Endothelial cell of umbilical vein (primary cell): Measurements from ENCODE around the gene PPP2R5D. TPM values are rescaled to one million over a fixed set of nuclear protein-coding genes. Genes with fewer than 3 reads are reported as not detected.

Source experiments
- BruUV-seq: library from RNA; stranded (reverse); fragments of 400-500 nt; replicated peaks from 2 replicates; lab custom pipeline; 2021; lab: Mats Ljungman, UMichigan
- CTCF ChIA-PET: fragments of 300-600, 350-600 bp; sonication (Branson Sonifier 250); formaldehyde crosslinking; loops from one replicate; lab custom pipeline; 2021; ENCODE audit warnings: antibody characterized with exemption, inconsistent platforms; lab: Charles Lee
- POLR2A ChIA-PET: fragments of 300-600, 350-600 bp; sonication (Branson Sonifier 250); formaldehyde crosslinking; loops from one replicate; lab custom pipeline; 2021; ENCODE audit warnings: antibody characterized with exemption, inconsistent platforms; lab: Charles Lee
- DNase-seq: peaks from one replicate; pipeline ENCODE4 v3.0.0-alpha.2; 2011; ENCODE audit warnings: low read depth, low spot score
- FAIRE-seq: peaks from 2 replicates; lab custom pipeline; 2011; peaks lifted over from hg19 to GRCh38; lab: Jason Lieb, UNC
- H2AFZ ChIP-seq: 2 replicates; pipeline ENCODE4 v1.6.0; 2012; ENCODE audit warnings: low read depth, low read length, control low read depth, inconsistent platforms
- H3K27ac ChIP-seq: 2 replicates; pipeline ENCODE4 v1.5.1; 2011; ENCODE audit warnings: low read depth, mild to moderate bottlenecking, control low read depth, low read length, moderate library complexity; ENCODE audit not compliant: insufficient read depth
- H3K27me3 ChIP-seq, 2 experiments: 2 replicates each; pipeline versions ENCODE4 v1.6.0 to v1.6.1; 2011; ENCODE audit warnings: low read length in 2 of 2, mixed read lengths in 1 of 2; ENCODE audit not compliant: control insufficient read depth in 2 of 2, insufficient read depth in 2 of 2
- H3K36me3 ChIP-seq, 2 experiments: 2 replicates in 1 of 2; 3 replicates in 1 of 2; pipeline ENCODE4 v1.5.1; 2011; ENCODE audit warnings: low read length in 2 of 2, mild to moderate bottlenecking in 1 of 2, moderate library complexity in 1 of 2; ENCODE audit not compliant: control insufficient read depth in 2 of 2, insufficient read depth in 2 of 2; ENCODE audit errors: extremely low read depth in 1 of 2
- H3K4me1 ChIP-seq: 3 replicates; pipeline ENCODE4 v1.5.1; 2011; ENCODE audit warnings: mild to moderate bottlenecking, low read length; ENCODE audit not compliant: control insufficient read depth, insufficient read depth; ENCODE audit errors: extremely low read depth
- H3K4me2 ChIP-seq: 2 replicates; pipeline ENCODE4 v1.6.1; 2011; ENCODE audit warnings: low read length, control low read depth, mixed read lengths; ENCODE audit not compliant: insufficient read depth
- H3K4me3 ChIP-seq, 3 experiments: fragments of 200-600 bp in 1 of 3; sonication (generic), shearing (Covaris generic) in 1 of 3; replicated peaks in 1 of 3; 2 replicates each; pipeline ENCODE4 v1.5.1; 2011 to 2016; ENCODE audit warnings: control low read depth in 3 of 3, low read length in 3 of 3, mild to moderate bottlenecking in 2 of 3, inconsistent platforms in 1 of 3, low read depth in 1 of 3, moderate library complexity in 1 of 3; ENCODE audit not compliant: insufficient read depth in 1 of 3
- H3K79me2 ChIP-seq: 2 replicates; pipeline ENCODE4 v1.6.0; 2012; ENCODE audit warnings: low read length, inconsistent platforms; ENCODE audit not compliant: control insufficient read depth, insufficient read depth
- H3K9ac ChIP-seq: replicated peaks from 2 replicates; pipeline ENCODE3; 2011; ENCODE audit warnings: low read length, control low read depth; ENCODE audit not compliant: insufficient read depth; ENCODE audit errors: extremely low read depth
- H3K9me1 ChIP-seq: replicated peaks from 3 replicates; pipeline ENCODE4 v1.6.0; 2011; ENCODE audit warnings: mild to moderate bottlenecking, low read length; ENCODE audit not compliant: control insufficient read depth, insufficient read depth; ENCODE audit errors: extremely low read depth
- H3K9me3 ChIP-seq: replicated peaks from 2 replicates; pipeline ENCODE4 v1.5.1; 2012; ENCODE audit warnings: low read length, inconsistent platforms; ENCODE audit not compliant: control insufficient read depth, insufficient read depth
- H4K20me1 ChIP-seq: replicated peaks from 2 replicates; pipeline ENCODE3; 2011; ENCODE audit warnings: mild to moderate bottlenecking, low read length; ENCODE audit not compliant: control insufficient read depth, insufficient read depth; ENCODE audit errors: extremely low read depth
- EZH2 ChIP-seq: IDR thresholded peaks from 2 replicates; pipeline ENCODE4 v1.6.1; 2012; ENCODE audit warnings: borderline replicate concordance, low read depth, mild to moderate bottlenecking, moderate library complexity, low read length, inconsistent platforms; ENCODE audit not compliant: severe bottlenecking
- FOS ChIP-seq: IDR thresholded peaks from 2 replicates; pipeline ENCODE4 v1.6.1; 2011; ENCODE audit warnings: mild to moderate bottlenecking, low read length, moderate library complexity, borderline replicate concordance; ENCODE audit not compliant: insufficient read depth
- GATA2 ChIP-seq: IDR thresholded peaks from 2 replicates; pipeline ENCODE4 v1.7.0; 2011; ENCODE audit warnings: low read depth, mild to moderate bottlenecking, moderate library complexity, mixed read lengths, low read length; ENCODE audit not compliant: insufficient read length, insufficient read depth
- JUN ChIP-seq: IDR thresholded peaks from 2 replicates; pipeline ENCODE4 v1.6.1; 2011; ENCODE audit warnings: borderline replicate concordance, low read depth; ENCODE audit not compliant: insufficient read length, insufficient read depth
- MYC ChIP-seq: IDR thresholded peaks from one replicate; pipeline ENCODE4 v1.6.1; 2011; ENCODE audit warnings: mild to moderate bottlenecking, low read depth, low read length
- POLR2A ChIP-seq: IDR thresholded peaks from 2 replicates; pipeline ENCODE4 v1.6.1; 2012; ENCODE audit warnings: low read depth, mild to moderate bottlenecking, control low read depth, low read length
- POLR2AphosphoS5 ChIP-seq: IDR thresholded peaks from 2 replicates; pipeline ENCODE4 v1.6.1; 2012; ENCODE audit warnings: low read depth, mild to moderate bottlenecking, control low read depth, low read length, moderate library complexity; ENCODE audit not compliant: insufficient read depth
- dilution Hi-C: fragments of 300-500 bp; cut with MboI; formaldehyde crosslinking; loops from one replicate; pipeline ENCODE4 v1.15.0; 2019; ENCODE audit warnings: low sequenced_read_pairs; ENCODE audit not compliant: extremely low pct_ligation_motif_present
- intact Hi-C: fragments of 100-400 bp; cut with micrococcal nuclease; formaldehyde crosslinking; loops from one replicate; pipeline ENCODE4 v1.10.0; 2022
- polyA plus RNA-seq, 4 experiments: library from polyadenylated mRNA; depleted of rRNA in 3 of 4; stranded (reverse) in 3 of 4; unstranded in 1 of 4; fragments of >200 nt; gene quantifications; 2 replicates each; pipeline versions ENCODE4 v1.2.1 to v1.2.3, GENCODE V29; 2011 to 2012; ENCODE audit warnings: missing spikeins in 1 of 4
- total RNA-seq: library from RNA; stranded (reverse); gene quantifications from 2 replicates; pipeline ENCODE4 v1.2.3, GENCODE V29; 2021
- TF ChIP-seq, protein P1 (sequence below): IDR thresholded peaks from 2 replicates; pipeline ENCODE4 v1.6.1; 2011; ENCODE audit not compliant: insufficient read depth, insufficient read length
- TF ChIP-seq, protein P2 (sequence below), 2 donors: IDR thresholded peaks; 1 replicate in 1 of 2; 2 replicates in 1 of 2; pipeline ENCODE4 v1.5.1; 2011; ENCODE audit warnings: low read length in 2 of 2, mild to moderate bottlenecking in 2 of 2, moderate library complexity in 2 of 2, control low read depth in 1 of 2, inconsistent platforms in 1 of 2, low read depth in 1 of 2; ENCODE audit not compliant: insufficient read depth in 1 of 2; ENCODE audit errors: extremely low read depth in 1 of 2

Gene PPP2R5D
- total and polyA plus RNA-seq, 2 donors (not counting 3 experiments of a cell fraction or from before 2014, with no cell fraction given): 45.5 to 60.2 TPM

DNA sequence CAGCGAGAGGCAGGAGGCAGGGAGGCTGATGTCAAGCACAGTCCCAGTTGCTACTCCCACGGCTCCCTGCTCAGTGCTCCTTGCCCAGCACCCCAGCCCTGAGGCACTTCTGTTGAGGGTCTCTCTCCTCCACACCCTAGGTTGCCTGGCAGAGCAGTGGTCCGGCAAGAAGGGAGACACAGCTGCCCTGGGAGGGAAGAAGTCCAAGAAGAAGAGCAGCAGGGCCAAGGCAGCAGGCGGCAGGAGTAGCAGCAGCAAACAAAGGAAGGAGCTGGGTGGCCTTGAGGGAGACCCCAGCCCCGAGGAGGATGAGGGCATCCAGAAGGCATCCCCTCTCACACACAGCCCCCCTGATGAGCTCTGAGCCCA is 46.0 kb upstream of the PPP2R5D start:
- Histone ChIP-seq H4K20me1 (no peaks in the 10 kb centered on the region), H3K9me3 (no peaks in the 10 kb centered on the region), H3K4me2 (no peak overlapping the region), H3K4me1 (peaks cover 9% of the 10 kb centered on the region), H2AFZ (no peak overlapping the region), H3K27ac (no peak overlapping the region), H3K79me2 (peaks cover 4% of the 10 kb centered on the region), H3K36me3 (peaks cover 5 to 38% of the 10 kb centered on the region in 2 experiments), H3K9me1 (no peaks in the 10 kb centered on the region), H3K4me3 (no peak overlapping the region), H3K9ac (no peak overlapping the region), H3K27me3 (no peaks in the 10 kb centered on the region)
- POLR2A ChIA-PET: no interaction called here
- dilution Hi-C loops: no loop called here
- CTCF ChIA-PET: no interaction called here
- DNase-seq: no peak
- no TSS peak for BruUV-seq
- TF ChIP-seq, protein P1, sequence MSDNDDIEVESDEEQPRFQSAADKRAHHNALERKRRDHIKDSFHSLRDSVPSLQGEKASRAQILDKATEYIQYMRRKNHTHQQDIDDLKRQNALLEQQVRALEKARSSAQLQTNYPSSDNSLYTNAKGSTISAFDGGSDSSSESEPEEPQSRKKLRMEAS: no peak
- TF ChIP-seq JUN (no peak), GATA2 (no peak), POLR2AphosphoS5 (no peak), EZH2 (no peak), MYC (no peak), POLR2A (no peak), FOS (no peak)
- TF ChIP-seq, protein P2, sequence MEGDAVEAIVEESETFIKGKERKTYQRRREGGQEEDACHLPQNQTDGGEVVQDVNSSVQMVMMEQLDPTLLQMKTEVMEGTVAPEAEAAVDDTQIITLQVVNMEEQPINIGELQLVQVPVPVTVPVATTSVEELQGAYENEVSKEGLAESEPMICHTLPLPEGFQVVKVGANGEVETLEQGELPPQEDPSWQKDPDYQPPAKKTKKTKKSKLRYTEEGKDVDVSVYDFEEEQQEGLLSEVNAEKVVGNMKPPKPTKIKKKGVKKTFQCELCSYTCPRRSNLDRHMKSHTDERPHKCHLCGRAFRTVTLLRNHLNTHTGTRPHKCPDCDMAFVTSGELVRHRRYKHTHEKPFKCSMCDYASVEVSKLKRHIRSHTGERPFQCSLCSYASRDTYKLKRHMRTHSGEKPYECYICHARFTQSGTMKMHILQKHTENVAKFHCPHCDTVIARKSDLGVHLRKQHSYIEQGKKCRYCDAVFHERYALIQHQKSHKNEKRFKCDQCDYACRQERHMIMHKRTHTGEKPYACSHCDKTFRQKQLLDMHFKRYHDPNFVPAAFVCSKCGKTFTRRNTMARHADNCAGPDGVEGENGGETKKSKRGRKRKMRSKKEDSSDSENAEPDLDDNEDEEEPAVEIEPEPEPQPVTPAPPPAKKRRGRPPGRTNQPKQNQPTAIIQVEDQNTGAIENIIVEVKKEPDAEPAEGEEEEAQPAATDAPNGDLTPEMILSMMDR (IDR thresholded peaks at IDR 0.05; ENCODE audit: extremely low read depth in 1 of 2, insufficient read depth in 1 of 2, low read depth in 1 of 2, low read length in 2 of 2): no peak
- intact Hi-C loops: no loop called here
- FAIRE-seq: no peak
